CD1c-positive myeloid dendritic cell (primary cell): ENCODE data around the gene MAF.

ENCODE experiments used
- DNase-seq: peaks from one replicate; pipeline ENCODE4 v3.0.0-alpha.2; 2016; ENCODE audit errors: extremely low spot score

The MAF gene

GRCh38 chr16:79589601-79590102 is 10.9 kb downstream of the MAF start:
- DNase-seq, result no peak

DNA sequence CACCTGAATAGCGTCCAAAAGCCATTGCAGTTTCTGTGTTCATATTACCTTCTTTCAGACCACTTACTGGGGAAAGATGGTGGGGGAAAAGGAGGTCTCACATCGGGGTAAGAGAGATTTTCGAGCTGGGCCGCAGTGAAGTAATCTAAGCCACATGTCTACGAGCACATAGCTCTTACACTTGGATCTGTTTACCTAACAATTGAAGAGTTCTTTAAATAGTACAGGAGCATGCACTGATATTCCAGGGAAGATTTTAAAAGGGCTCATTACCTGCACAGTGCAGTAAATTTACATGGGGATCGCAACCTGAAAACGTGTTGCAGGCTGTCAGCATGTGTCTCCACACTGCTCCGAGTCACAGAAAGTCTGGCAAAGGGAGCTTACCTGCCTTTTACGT is 12.6 kb downstream of the MAF start:
- no peak for DNase-seq

- DNase-seq, result no peak
Measured at GRCh38 chr16:79587296-79587695, 13.2 kb downstream of the MAF start.

DNA sequence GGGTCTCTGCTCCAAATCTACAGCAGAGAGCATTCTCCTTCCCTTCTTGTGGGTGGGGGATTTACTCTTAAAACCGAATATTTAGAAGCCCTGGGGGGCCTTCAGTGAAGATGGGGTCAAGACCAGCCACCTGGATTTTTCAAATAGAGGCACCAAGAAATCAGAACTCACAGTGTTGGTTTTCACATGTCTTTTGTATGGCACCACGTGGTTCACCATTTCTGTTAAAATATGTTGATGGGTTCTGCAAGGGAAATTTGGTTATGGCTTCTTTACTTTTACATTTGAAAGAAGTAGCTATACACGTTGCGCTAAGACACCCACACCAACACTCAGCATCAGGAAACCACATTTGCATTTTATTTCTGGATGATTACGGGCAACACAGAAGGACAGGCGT is 17.7 kb downstream of the MAF start:
- no peak for DNase-seq

- no peak for DNase-seq
Measured at GRCh38 chr16:79580453-79581191, 19.9 kb downstream of the MAF start.

DNA sequence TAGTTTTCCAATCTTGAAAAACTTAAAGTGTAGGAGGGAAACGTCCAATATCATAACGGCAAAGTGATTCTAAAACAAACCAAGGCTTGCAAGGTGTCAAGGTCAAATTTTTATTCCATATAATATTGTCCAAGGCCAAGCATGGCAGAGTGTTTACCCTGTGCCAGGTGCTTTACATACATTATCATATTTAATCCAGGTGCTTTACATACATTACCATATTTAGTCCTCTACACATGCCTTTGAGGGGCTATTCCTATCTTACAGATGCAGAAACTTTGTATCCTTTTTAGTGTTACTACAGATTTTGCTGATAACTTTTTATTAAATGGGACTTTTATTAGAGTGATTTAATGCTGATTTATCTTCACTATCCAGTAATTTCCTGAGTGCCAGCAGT is 23.9 kb downstream of the MAF start:
- DNase-seq, result no peak

DNA sequence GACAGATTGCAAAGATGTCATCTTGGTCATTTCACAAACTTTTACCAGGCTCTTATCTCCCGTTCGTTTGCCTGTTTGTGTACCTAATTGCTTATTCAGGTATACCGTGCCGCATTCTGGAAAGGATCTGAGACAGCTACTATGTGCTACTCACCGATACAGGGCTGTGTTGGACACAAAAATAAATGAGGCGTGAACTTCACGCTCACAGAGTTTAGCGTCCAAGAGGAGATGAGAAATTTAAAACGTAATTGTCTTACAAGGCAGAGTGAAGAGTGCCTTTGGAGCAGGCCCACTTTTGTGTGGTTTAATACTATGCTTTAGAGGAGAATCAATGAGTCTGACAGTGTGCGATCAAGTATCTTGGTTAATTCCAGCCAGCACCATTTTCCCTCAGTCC is 26.7 kb downstream of the MAF start:
- DNase-seq, result no peak

GRCh38 chr16:79573071-79573470 is 27.5 kb downstream of the MAF start:
- DNase-seq, result no peak

DNA sequence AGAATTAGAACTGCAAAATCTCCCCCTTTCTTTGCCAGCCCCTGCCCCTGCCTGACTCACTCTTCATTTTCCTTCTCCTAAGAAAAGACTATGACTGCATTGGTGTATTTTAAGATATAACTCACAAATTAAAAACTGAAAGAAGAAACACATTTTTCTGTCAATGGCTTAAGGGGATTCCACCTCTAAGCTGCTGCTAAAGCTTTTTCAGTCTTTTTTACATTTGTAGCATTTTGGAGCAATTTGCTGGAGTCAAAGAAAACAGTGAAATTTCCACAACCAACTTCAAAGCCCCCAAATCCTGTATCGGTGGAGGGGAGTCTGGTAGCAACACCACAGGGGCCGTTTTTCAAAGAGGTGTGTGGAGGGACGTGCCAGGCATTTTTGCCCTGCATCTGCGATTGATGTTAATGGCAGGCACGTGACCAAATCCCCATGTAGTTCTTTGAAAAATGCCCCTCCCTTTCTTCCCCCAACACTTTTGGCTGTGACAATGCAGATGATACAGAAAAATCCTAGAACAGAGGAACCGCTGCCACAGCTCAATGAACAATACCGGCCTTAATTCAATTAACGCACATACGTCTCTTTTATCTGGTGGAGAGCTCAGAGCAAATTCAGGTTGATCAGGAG is 28.5 kb downstream of the MAF start:
- no peak for DNase-seq

DNA sequence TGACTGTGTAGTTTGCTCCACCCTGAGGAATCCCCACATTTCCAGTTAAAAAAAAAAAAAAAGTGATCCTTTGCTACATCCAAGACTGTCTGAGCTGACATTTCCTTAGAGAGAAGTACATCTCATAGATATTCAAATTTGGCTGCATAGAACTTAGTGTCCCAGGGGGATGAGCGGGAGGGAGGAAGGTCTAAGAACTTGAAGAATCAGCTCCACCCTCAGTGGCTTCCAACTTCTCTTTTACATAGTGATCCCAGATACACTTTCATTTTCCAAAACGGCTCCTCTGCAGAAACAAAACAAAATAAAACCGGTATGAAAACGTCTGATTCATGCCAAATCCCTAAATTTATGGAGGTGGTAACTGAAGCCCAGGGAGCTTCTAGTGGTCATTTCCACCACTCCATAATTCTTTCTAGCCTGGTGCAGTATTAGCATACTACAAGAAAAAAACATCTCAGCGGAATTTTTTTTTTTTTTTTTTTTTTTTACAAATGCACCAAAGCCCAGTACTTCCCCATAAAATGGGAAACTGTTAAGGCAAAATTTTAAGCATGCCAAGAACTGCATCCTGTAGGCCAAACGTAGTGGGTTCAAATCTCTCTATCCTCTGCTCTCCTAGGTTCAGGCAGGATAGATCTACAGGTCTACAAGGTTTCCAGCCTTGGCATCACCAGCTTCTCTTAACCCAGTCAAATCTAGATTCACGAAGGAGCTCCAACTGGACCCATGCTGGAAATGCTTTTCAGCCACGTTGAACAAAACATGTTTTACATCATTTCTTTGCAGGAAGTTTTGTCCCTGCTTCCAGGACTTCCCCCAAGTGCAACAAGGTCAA is 29.3 kb downstream of the MAF start:
- peak; percentile 12 for DNase-seq

DNA sequence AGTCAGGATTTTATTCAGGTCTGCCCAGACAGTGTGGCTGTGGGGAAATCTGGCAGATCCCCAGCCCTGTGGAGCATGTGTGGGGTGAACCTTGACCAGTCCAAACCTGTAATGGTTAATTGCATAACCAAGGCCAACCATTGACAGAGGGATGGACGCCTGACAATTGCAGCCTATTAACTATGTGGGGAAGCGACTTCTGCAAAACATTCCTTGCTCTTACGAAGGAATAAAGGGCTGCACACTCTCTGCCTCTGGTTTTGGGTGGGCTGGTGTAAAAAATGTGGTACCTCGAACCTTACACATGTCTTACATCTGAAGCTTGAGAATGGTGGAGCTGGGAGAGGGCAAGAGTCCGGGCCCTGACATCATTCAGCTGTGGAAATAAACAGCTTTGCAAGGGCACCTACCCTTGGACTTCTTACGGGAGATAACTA is 35.8 kb downstream of the MAF start:
- no peak for DNase-seq

DNA sequence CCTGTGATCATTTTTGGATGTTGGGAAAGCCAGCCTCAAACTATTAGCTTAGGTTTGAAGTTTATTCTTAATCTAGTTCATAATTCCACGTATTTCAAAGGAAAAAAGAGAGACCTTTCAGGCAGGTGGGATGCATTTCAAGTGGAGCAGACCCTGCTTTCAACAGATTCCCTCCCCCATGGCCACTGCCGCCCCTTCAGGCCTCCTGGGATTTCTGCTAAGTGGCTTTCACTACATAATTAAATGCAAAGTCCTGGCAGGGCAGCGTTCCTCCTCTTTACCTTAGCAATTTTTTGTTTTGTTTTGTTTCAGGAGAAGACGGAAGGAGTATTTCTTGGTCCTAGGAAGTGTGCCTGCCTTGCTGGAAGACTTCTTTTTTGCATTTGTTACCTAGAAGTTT is 36.6 kb downstream of the MAF start:
- no peak for DNase-seq

DNA sequence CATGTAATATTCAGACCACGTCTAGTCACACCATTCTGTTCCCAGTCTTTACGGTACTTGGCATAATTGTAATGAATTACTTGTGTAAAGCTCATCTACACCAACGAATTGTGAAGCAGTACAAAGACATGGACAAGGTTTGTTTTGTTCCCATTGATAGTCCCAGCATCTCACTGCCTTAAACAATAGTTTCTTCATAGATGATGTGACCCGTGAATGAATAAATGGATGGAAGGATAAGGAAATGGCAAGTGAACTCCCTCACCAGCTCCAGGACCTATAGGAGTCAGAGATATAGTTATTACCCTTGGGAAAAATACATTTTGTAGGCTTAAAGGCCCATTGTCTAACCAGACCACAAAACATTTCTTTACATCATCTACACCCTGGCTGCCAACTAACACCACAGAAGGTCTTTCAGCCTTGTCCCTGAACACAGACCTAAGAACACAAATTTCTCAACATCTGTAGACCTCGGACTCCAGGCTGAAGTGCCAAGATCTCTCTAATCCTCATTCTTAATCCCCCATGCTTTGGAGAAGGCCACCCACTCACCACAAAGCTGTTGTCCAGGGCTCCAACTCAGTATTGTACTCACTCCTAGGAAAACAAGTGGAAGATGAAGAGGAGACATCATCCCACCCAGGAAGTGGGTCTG is 38.2 kb downstream of the MAF start:
- no peak for DNase-seq

DNA sequence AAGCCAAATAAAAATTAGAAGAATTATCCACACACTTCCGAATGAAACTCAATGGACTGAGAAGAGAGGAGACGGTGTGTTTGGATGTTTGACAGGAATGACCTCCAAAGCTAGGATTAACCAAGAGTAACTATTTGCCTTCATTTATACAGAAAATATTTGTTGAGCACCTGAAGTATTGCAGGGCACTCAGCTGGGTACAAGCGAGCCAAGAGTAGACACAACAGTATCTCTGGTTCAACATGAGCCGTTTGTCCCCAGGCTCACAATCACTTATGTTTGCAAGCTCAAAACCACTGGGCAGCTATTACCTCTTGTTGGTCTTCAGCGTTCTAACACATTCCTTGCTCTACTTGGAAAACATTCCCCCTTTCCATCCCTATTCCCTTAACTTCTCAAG is 38.8 kb downstream of the MAF start:
- DNase-seq, result no peak

DNA sequence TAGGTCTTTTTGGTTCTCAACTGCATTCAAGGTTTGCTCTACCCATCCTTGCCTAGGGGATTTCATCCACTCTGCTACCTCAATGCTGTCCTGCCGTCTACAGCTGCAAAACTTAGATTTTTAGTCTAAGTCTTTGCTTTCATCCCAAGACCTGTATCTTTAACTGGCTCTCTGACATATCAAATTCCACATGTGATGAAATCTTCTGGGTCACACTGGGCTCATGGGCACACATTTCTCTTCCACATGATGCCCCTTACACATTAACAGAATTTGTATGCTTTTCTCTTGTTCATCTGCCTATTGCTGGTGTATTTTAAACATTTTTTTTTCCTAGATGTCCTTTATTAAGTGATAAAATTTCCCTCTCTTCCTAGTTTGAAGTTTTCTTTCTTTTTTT is 39.6 kb downstream of the MAF start:
- DNase-seq, result no peak

GRCh38 chr16:79560318-79560717 is 40.2 kb downstream of the MAF start:
- DNase-seq, result no peak

- DNase-seq, result no peak
Measured at GRCh38 chr16:79559532-79559931, 41.0 kb downstream of the MAF start.

DNA sequence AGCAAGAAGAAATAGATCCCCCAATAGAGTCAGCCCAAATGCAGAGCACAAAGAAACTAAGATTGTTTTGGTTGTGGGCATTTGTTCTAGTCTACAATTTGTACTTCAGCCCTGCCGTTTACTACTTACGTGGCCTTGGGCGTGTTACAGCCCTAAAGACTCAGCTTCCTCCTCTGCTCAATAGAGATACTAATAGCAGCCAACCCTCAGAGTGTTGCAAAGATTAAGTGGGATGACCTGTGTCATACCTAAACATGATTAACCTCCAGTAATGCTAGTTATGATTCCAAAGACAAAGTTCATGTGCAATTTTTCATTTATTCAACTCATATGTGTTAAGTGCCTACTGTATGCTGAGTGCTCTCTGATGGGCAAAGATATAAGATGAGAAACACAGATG is 43.1 kb downstream of the MAF start:
- no peak for DNase-seq

DNA sequence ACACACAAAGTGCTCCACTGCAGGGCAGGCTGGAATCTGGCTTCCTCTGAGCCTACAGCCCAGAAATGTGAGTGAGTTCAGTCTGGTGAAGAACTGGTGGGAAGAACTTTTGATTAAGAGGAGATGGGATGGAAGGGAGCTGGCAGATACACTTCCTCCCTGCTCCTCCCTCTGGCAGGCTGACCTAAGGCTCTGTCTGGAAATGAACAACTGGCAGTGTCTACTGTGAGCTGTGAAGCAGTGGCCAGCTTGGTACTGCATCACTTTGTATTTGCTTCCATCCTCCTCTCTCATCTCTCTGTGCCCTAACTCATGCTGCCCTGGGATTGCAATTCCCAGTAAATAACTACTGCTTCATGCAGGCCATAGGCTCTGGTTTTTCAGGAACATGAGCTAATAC is 45.6 kb downstream of the MAF start:
- DNase-seq, result no peak

DNA sequence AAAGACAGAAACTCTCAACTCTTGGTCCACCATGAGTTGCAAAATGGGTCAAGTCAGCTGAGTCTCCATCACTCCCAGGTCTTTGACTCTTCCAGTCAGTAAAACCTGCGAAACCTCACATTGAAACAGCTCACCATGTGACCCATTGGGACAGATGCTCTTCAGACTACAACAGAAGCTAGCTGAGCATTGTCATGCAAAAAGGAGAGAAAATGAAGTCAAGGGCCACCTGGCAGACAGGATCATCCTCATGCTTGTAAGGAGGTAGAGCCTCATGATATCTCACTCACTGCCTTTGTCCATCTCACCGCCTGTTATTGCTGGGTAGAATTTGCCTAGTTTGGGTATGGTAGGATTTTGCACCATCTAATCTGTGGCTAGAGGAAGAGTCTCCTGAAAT is 50.2 kb downstream of the MAF start:
- DNase-seq, result no peak

GRCh38 chr16:79547085-79547484 is 53.5 kb downstream of the MAF start:
- no peak for DNase-seq
